ENCODE measurements around the gene OR6S1. TPM values are rescaled to one million over a fixed set of nuclear protein-coding genes. Genes with fewer than 3 reads are reported as not detected.

Gene OR6S1
- total and polyA plus RNA-seq, 2 of the 8 experiments (the other 6 are each of a cell fraction or from before 2014, with no cell fraction given) = not detected

GRCh38 chr14:20675669-20676068 is 34.2 kb upstream of the OR6S1 start:
- H2AK5ac ChIP-seq (ENCODE audit: low read depth, low read length) = no peak overlapping the region
- H3K23me2 ChIP-seq (ENCODE audit: low read depth, low read length) = peaks cover 4% of the 10 kb centered on the region; the same call in 1 of the 2 replicates
- H3K23ac ChIP-seq (ENCODE audit: insufficient read length) = no peak overlapping the region
- no peak overlapping the region for H3K14ac ChIP-seq (ENCODE audit: insufficient read length)
- H2BK15ac ChIP-seq (ENCODE audit: low read length) = no peak overlapping the region
- no peak overlapping the region for H3K18ac ChIP-seq (ENCODE audit: extremely low read depth, low read length)
- WGBS, 2 experiments (ENCODE audit: extremely low coverage in 1 of 2, insufficient coverage in 1 of 2, insufficient read length in 1 of 2, insufficient replicate concordance in 2 of 2, low coverage in 1 of 2, low lambda C conversion rate in 2 of 2, missing lambda C conversion rate in 1 of 2) = 97% methylated on average over 2 of the region's 2 CpGs; no CpG with 5 or more reads in 1 of the 2 experiments
- H2BK120ac ChIP-seq (replicated peaks; ENCODE audit: low read depth, low read length) = no peak overlapping the region
- H3K9me3 ChIP-seq (ENCODE audit: insufficient read depth in 2 of 2, low read depth in 1 of 2, low read length in 1 of 2) = no peaks in the 10 kb centered on the region
- no peak overlapping the region for H2BK5ac ChIP-seq (ENCODE audit: low read depth, low read length)
- no peak overlapping the region for H4K8ac ChIP-seq (ENCODE audit: extremely low read depth, insufficient read depth, low read length)
- no peak overlapping the region for H2BK12ac ChIP-seq (ENCODE audit: low read depth, low read length)
- ChIA-PET CTCF (ENCODE audit: partially characterized antibody) (interaction anchor here (0.6 to 16.7 kb wide), 7 partner anchors 8 to 211 kb away, joined by 3 to 282 read pairs (median 4); no protein-coding TSS in a partner anchor), POLR2A (ENCODE audit: partially characterized antibody) (interaction anchor here (0.7 kb wide), 1 partner anchor 10 kb away, joined by 3 read pairs; no protein-coding TSS in a partner anchor)
- no peaks in the 10 kb centered on the region for H3K79me2 ChIP-seq (ENCODE audit: control insufficient read depth in 1 of 2, insufficient read depth in 2 of 2, low read length in 2 of 2)
- FAIRE-seq = no peak
- no peak overlapping the region for H3K4ac ChIP-seq (replicated peaks; ENCODE audit: insufficient read length, low read depth, low read length)
- TF ChIP-seq ASH2L (IDR thresholded peaks at IDR 0.05; ENCODE audit: low read length) (no peak), SP1 (IDR thresholded peaks at IDR 0.05; ENCODE audit: low read depth, low read length) (no peak), POU5F1 (IDR thresholded peaks at IDR 0.05; ENCODE audit: low read depth, low read length) (no peak), RFX5 (IDR thresholded peaks at IDR 0.05; ENCODE audit: borderline replicate concordance, low read depth, low read length) (no peak), CBX8 (IDR thresholded peaks at IDR 0.05; ENCODE audit: borderline replicate concordance, low read depth, low read length) (no peak), TAF7 (optimal IDR thresholded peaks at IDR 0.05; ENCODE audit: borderline replicate concordance, low read depth, low read length) (no peak), EP300 (IDR thresholded peaks at IDR 0.05; ENCODE audit: borderline replicate concordance in 1 of 2, low read depth in 2 of 2, low read length in 2 of 2) (no peak), GTF2F1 (IDR thresholded peaks at IDR 0.05; ENCODE audit: borderline replicate concordance, low read depth, low read length) (no peak), SIN3A (conservative IDR thresholded peaks at IDR 0.05 in 1 of 2, IDR thresholded peaks at IDR 0.05 in 1 of 2; ENCODE audit: low read depth in 1 of 2, low read length in 2 of 2) (no peak), CREB1 (IDR thresholded peaks at IDR 0.05) (no peak), KDM1A (IDR thresholded peaks at IDR 0.05; ENCODE audit: borderline replicate concordance, low read length) (no peak)
- no peak overlapping the region for H3K56ac ChIP-seq (replicated peaks; ENCODE audit: insufficient read length, low read depth, low read length)
- no peak overlapping the region for H3K27ac ChIP-seq (ENCODE audit: low read depth, low read length)
- DNase-seq (ENCODE audit: low read depth in 1 of 2, low spot score in 2 of 2) = peak in 1 of 2 experiments; percentile 32
- no peak overlapping the region for H4K5ac ChIP-seq (ENCODE audit: insufficient read length, low read depth, low read length)
- no peak overlapping the region for H3K4me3 ChIP-seq (ENCODE audit: extremely low read depth in 1 of 4, insufficient read depth in 2 of 4, low read depth in 3 of 4, low read length in 4 of 4)
- no peak overlapping the region for H3K9ac ChIP-seq (replicated peaks in 1 of 4; ENCODE audit: extremely low read depth in 1 of 4, low read depth in 3 of 4, low read length in 3 of 4)
- H2BK20ac ChIP-seq (ENCODE audit: low read length) = no peak overlapping the region
- H3K27me3 ChIP-seq (replicated peaks in 1 of 4; ENCODE audit: control insufficient read depth in 3 of 4, extremely low read depth in 1 of 4, insufficient read depth in 3 of 4, low read length in 3 of 4) = no peaks in the 10 kb centered on the region
- no peak overlapping the region for H2AFZ ChIP-seq (ENCODE audit: low read length)
- H3K4me1 ChIP-seq (replicated peaks in 1 of 4; ENCODE audit: control insufficient read depth in 3 of 4, insufficient read depth in 4 of 4, low read length in 3 of 4) = peaks cover 0 to 7% (median 3%) of the 10 kb centered on the region in 4 experiments; a peak in 5 of 7 replicates
- no peaks in the 10 kb centered on the region for H4K20me1 ChIP-seq (replicated peaks in 1 of 2; ENCODE audit: control insufficient read depth in 1 of 2, insufficient read depth in 2 of 2, low read length in 2 of 2)
- H3K4me2 ChIP-seq (ENCODE audit: insufficient read depth in 1 of 2, low read depth in 2 of 2, low read length in 2 of 2) = no peak overlapping the region
- no peaks in the 10 kb centered on the region for H3K79me1 ChIP-seq (ENCODE audit: low read depth, low read length)
- no peak overlapping the region for H4K91ac ChIP-seq (replicated peaks; ENCODE audit: insufficient read length, low read length)
- no peaks in the 10 kb centered on the region for H3K36me3 ChIP-seq (ENCODE audit: control insufficient read depth in 2 of 4, insufficient read depth in 4 of 4, low read length in 3 of 4)
